LNCaP clone FGC (cell line): ENCODE measurements around the gene ZNF202.

Source experiments
- DNase-seq: peaks from one replicate; pipeline ENCODE4 v3.0.0-alpha.2; 2011; ENCODE audit warnings: low read depth
- H3K4me3 ChIP-seq: 2 replicates; pipeline ENCODE4 v1.5.1; 2011; ENCODE audit warnings: mild to moderate bottlenecking, low read depth, low read length, control low read depth
- CTCF ChIP-seq: IDR thresholded peaks from 2 replicates; pipeline ENCODE4 v1.5.1; 2012; ENCODE audit warnings: mild to moderate bottlenecking; ENCODE audit not compliant: control insufficient read depth, insufficient read depth; ENCODE audit errors: extremely low read depth

ZNF202 gene

GRCh38 chr11:123741159-123742030 lies at the start of gene ZNF202:
Gene ZNF202, minus strand, starts transcription at chr11:123741660. Its CDS starts 10,772 bp downstream, at chr11:123730888.
- peak; percentile 71 for DNase-seq
- no peak for TF ChIP-seq CTCF
- peak within 1 kb of the TSS; percentile 67 for H3K4me3 ChIP-seq

GRCh38 chr11:123783536-123783935 lies 42.1 kb upstream of the ZNF202 start:
- no peak overlapping the region for H3K4me3 ChIP-seq
- no peak for DNase-seq
- no peak for TF ChIP-seq CTCF

- H3K4me3 ChIP-seq, result no peak overlapping the region
- TF ChIP-seq CTCF, result no peak
- no peak for DNase-seq
Observed at GRCh38 chr11:123778511-123778910, 37.1 kb upstream of the ZNF202 start.

- H3K4me3 ChIP-seq, result no peak overlapping the region
- no peak for DNase-seq
- no peak for TF ChIP-seq CTCF
Observed at GRCh38 chr11:123775715-123776549, 34.5 kb upstream of the ZNF202 start.

GRCh38 chr11:123775289-123775688 lies 33.8 kb upstream of the ZNF202 start:
- H3K4me3 ChIP-seq, result no peak overlapping the region
- DNase-seq, result no peak
- TF ChIP-seq CTCF, result no peak

- no peak overlapping the region for H3K4me3 ChIP-seq
- no peak for TF ChIP-seq CTCF
- DNase-seq, result no peak
Observed at GRCh38 chr11:123773959-123774358, 32.5 kb upstream of the ZNF202 start.
